ENCODE data around the gene LRIT1. TPM values are rescaled to one million over a fixed set of nuclear protein-coding genes. Genes with fewer than 3 reads are reported as not detected.

Gene LRIT1
- total and polyA plus RNA-seq, 3 donors from 2014 or later: 4.0 to 12.8 (median 6.6) TPM

- WGBS, 2 donors: 86 to 100% methylated on average over 1 to 4 of the region's 5 CpGs
These were observed 43.7 kb downstream of the LRIT1 start for GRCh38 chr10:84197643-84198042.

GRCh38 chr10:84196941-84197340 lies 44.4 kb downstream of the LRIT1 start:
- Histone ChIP-seq H3K27ac (no peak overlapping the region), H3K9me3 (no peaks in the 10 kb centered on the region), H3K27me3 (no peaks in the 10 kb centered on the region), H3K4me3 (no peak overlapping the region), H3K36me3 (ENCODE audit: low read depth, missing control alignments) (no peaks in the 10 kb centered on the region), H3K4me1 (peaks cover 8% of the 10 kb centered on the region)
- WGBS, 2 donors: 62 to 75% methylated on average over 5 of the region's 5 CpGs
- intact Hi-C loops (cut with DNase I; ENCODE audit: low total_unique reads): no loop called here
- no peak for TF ChIP-seq POLR2A (IDR thresholded peaks at IDR 0.05)
- no peak for TF ChIP-seq CTCF (IDR thresholded peaks at IDR 0.05)
- DNase-seq: no peak

More at GRCh38 chr10:84197643-84198042, 43.7 kb downstream of the LRIT1 start:
- no peak for TF ChIP-seq POLR2A (IDR thresholded peaks at IDR 0.05)
- TF ChIP-seq CTCF (IDR thresholded peaks at IDR 0.05): no peak
- peaks cover 8% of the 10 kb centered on the region for H3K4me1 ChIP-seq
- no peaks in the 10 kb centered on the region for H3K9me3 ChIP-seq
- no peak for DNase-seq
- no peak overlapping the region for H3K27ac ChIP-seq
- H3K27me3 ChIP-seq: no peaks in the 10 kb centered on the region
- H3K4me3 ChIP-seq: no peak overlapping the region
- intact Hi-C loops (cut with DNase I; ENCODE audit: low total_unique reads): no loop called here
- no peaks in the 10 kb centered on the region for H3K36me3 ChIP-seq (ENCODE audit: low read depth, missing control alignments)

- H3K36me3 ChIP-seq (ENCODE audit: low read depth, missing control alignments): no peaks in the 10 kb centered on the region
- intact Hi-C loops (cut with DNase I; ENCODE audit: low total_unique reads): no loop called here
- TF ChIP-seq CTCF (IDR thresholded peaks at IDR 0.05) (no peak), POLR2A (IDR thresholded peaks at IDR 0.05) (no peak)
- H3K27me3 ChIP-seq: no peaks in the 10 kb centered on the region
- H3K27ac ChIP-seq: no peak overlapping the region
- H3K4me1 ChIP-seq: peaks cover 8% of the 10 kb centered on the region
- no peak for DNase-seq
- 43 to 47% methylated on average over 4 of the region's 4 CpGs for WGBS, 2 donors
- no peaks in the 10 kb centered on the region for H3K9me3 ChIP-seq
- H3K4me3 ChIP-seq: no peak overlapping the region
These were observed 45.3 kb downstream of the LRIT1 start for GRCh38 chr10:84196083-84196482.

- intact Hi-C loops (cut with DNase I; ENCODE audit: low total_unique reads): no loop called here
- Histone ChIP-seq H3K27me3 (no peaks in the 10 kb centered on the region), H3K4me3 (peak overlapping the region; percentile 4 to 52), H3K27ac (no peak overlapping the region), H3K36me3 (ENCODE audit: low read depth, missing control alignments) (no peaks in the 10 kb centered on the region), H3K4me1 (peaks cover 8% of the 10 kb centered on the region), H3K9me3 (no peaks in the 10 kb centered on the region)
- no peak for TF ChIP-seq CTCF (IDR thresholded peaks at IDR 0.05)
- no peak for TF ChIP-seq POLR2A (IDR thresholded peaks at IDR 0.05)
- DNase-seq: no peak
- 0 to 17% methylated on average over 4 to 40 of the region's 43 CpGs for WGBS, 2 donors
These were observed 46.1 kb downstream of the LRIT1 start for GRCh38 chr10:84195044-84195830.
